Endothelial cell (in vitro differentiated cells): ENCODE data around the gene IWS1. TPM values are rescaled to one million over a fixed set of nuclear protein-coding genes. Genes with fewer than 3 reads are reported as not detected.

Experiments used
- DNase-seq: peaks from one replicate; pipeline ENCODE4 v3.0.0; 2021; ENCODE audit warnings: low spot score
- H3K27ac Mint-ChIP-seq: one replicate; pipeline ENCODE4 v1.8.0; 2021; ENCODE audit warnings: mixed read lengths, inconsistent platforms; ENCODE audit not compliant: unreplicated experiment
- H3K27me3 Mint-ChIP-seq: one replicate; pipeline ENCODE4 v1.8.0; 2021; ENCODE audit warnings: mild to moderate bottlenecking, moderate library complexity, mixed read lengths, inconsistent platforms; ENCODE audit not compliant: unreplicated experiment
- H3K36me3 Mint-ChIP-seq: one replicate; pipeline ENCODE4 v1.8.0; 2021; ENCODE audit warnings: mild to moderate bottlenecking, low read depth, mixed read lengths, inconsistent platforms; ENCODE audit not compliant: unreplicated experiment
- H3K4me1 Mint-ChIP-seq: one replicate; pipeline ENCODE4 v1.8.0; 2021; ENCODE audit warnings: mild to moderate bottlenecking, mixed read lengths, inconsistent platforms; ENCODE audit not compliant: unreplicated experiment
- H3K4me3 Mint-ChIP-seq: one replicate; pipeline ENCODE4 v1.8.0; 2021; ENCODE audit warnings: mild to moderate bottlenecking, mixed read lengths, inconsistent platforms; ENCODE audit not compliant: unreplicated experiment
- H3K9me3 Mint-ChIP-seq: one replicate; pipeline ENCODE4 v1.8.0; 2021; ENCODE audit warnings: mixed read lengths, inconsistent platforms; ENCODE audit not compliant: unreplicated experiment
- CTCF ChIP-seq: fragments of 200-600 bp; sonication (generic); IDR thresholded peaks from one replicate; pipeline ENCODE4 v1.5.0; 2021; ENCODE audit warnings: antibody characterized with exemption; ENCODE audit not compliant: unreplicated experiment
- total RNA-seq: library from RNA; stranded (reverse); fragmentation: NEBNext Ultra II Directional; extraction: Animal tissue kit (Norgen Biotek cat#: 25700); gene quantifications from one replicate; pipeline ENCODE4 v1.2.1, GENCODE V29; 2021; ENCODE audit not compliant: unreplicated experiment

IWS1 gene
- total RNA-seq, 1 donor from 2014 or later = 50.5 TPM

GRCh38 chr2:127508631-127509034, 17.7 kb downstream of the IWS1 start:
- H3K4me3 Mint-ChIP-seq = no peak overlapping the region
- H3K4me1 Mint-ChIP-seq = peaks cover 20% of the 10 kb centered on the region

GRCh38 chr2:127508023-127508630, 18.2 kb downstream of the IWS1 start:
- no peak overlapping the region for H3K27ac Mint-ChIP-seq
- peaks cover 11% of the 10 kb centered on the region for H3K36me3 Mint-ChIP-seq
- H3K4me1 Mint-ChIP-seq = peaks cover 19% of the 10 kb centered on the region
- no peaks in the 10 kb centered on the region for H3K9me3 Mint-ChIP-seq
- no peak overlapping the region for H3K4me3 Mint-ChIP-seq
- DNase-seq = no peak
- H3K27me3 Mint-ChIP-seq = no peaks in the 10 kb centered on the region
- no peak for TF ChIP-seq CTCF

More at GRCh38 chr2:127508631-127509034, 17.7 kb downstream of the IWS1 start:
- Mint-ChIP-seq H3K27ac (no peak overlapping the region), H3K36me3 (peaks cover 7% of the 10 kb centered on the region), H3K9me3 (no peaks in the 10 kb centered on the region), H3K27me3 (no peaks in the 10 kb centered on the region)
- DNase-seq = no peak
- no peak for TF ChIP-seq CTCF

GRCh38 chr2:127506510-127506909, 19.8 kb downstream of the IWS1 start:
- no peak overlapping the region for H3K4me3 Mint-ChIP-seq
- no peaks in the 10 kb centered on the region for H3K9me3 Mint-ChIP-seq
- H3K27me3 Mint-ChIP-seq = no peaks in the 10 kb centered on the region
- TF ChIP-seq CTCF = no peak
- H3K36me3 Mint-ChIP-seq = peaks cover 23% of the 10 kb centered on the region
- no peak for DNase-seq
- H3K4me1 Mint-ChIP-seq = peaks cover 7% of the 10 kb centered on the region
- H3K27ac Mint-ChIP-seq = no peak overlapping the region

GRCh38 chr2:127504552-127505430, 21.5 kb downstream of the IWS1 start:
- TF ChIP-seq CTCF = no peak
- Mint-ChIP-seq H3K27ac (no peak overlapping the region), H3K36me3 (peaks cover 21% of the 10 kb centered on the region), H3K27me3 (no peaks in the 10 kb centered on the region), H3K9me3 (no peaks in the 10 kb centered on the region), H3K4me1 (peaks cover 4% of the 10 kb centered on the region), H3K4me3 (no peak overlapping the region)
- no peak for DNase-seq

- H3K36me3 Mint-ChIP-seq = peaks cover 21% of the 10 kb centered on the region
- TF ChIP-seq CTCF = no peak
- no peak for DNase-seq
- peak overlapping the region; percentile 16 for H3K4me3 Mint-ChIP-seq
- no peaks in the 10 kb centered on the region for H3K9me3 Mint-ChIP-seq
- H3K27me3 Mint-ChIP-seq = no peaks in the 10 kb centered on the region
- H3K27ac Mint-ChIP-seq = peak overlapping the region; percentile 0
- peaks cover under 1% of the 10 kb centered on the region for H3K4me1 Mint-ChIP-seq
These were observed 22.8 kb downstream of the IWS1 start for GRCh38 chr2:127503491-127503890.
